Femur (tissue), 1 donor: ENCODE data around the gene ANKRD7.
"Not testable (repeated sequence)": the region's sequence is repeated elsewhere in the genome, so short reads cannot be mapped to it uniquely, and the experiment has no call there.

Experiments
- DNase-seq: peaks from one replicate; pipeline ENCODE4 v3.0.0-alpha.2; 2017

The ANKRD7 gene

GRCh38 chr7:118240320-118240719, 15.8 kb downstream of the ANKRD7 start:
- not testable (repeated sequence) for DNase-seq

- DNase-seq: no peak
These were observed 19.2 kb downstream of the ANKRD7 start for GRCh38 chr7:118243695-118244094.

- no peak for DNase-seq
These were observed 20.9 kb downstream of the ANKRD7 start for GRCh38 chr7:118245267-118246040.

- no peak for DNase-seq
These were observed 26.5 kb downstream of the ANKRD7 start for GRCh38 chr7:118250860-118251494.

GRCh38 chr7:118252087-118252486, 27.6 kb downstream of the ANKRD7 start:
- no peak for DNase-seq

GRCh38 chr7:118259115-118259514, 34.6 kb downstream of the ANKRD7 start:
- no peak for DNase-seq

- no peak for DNase-seq
These were observed 40.3 kb downstream of the ANKRD7 start for GRCh38 chr7:118264836-118265235.

- no peak for DNase-seq
These were observed 56.0 kb downstream of the ANKRD7 start for GRCh38 chr7:118280319-118281012.

- no peak for DNase-seq
These were observed 56.7 kb downstream of the ANKRD7 start for GRCh38 chr7:118281196-118281595.

- no peak for DNase-seq
These were observed 60.9 kb downstream of the ANKRD7 start for GRCh38 chr7:118285358-118285757.

GRCh38 chr7:118286131-118286530, 61.6 kb downstream of the ANKRD7 start:
- DNase-seq: no peak

GRCh38 chr7:118288098-118288497, 63.6 kb downstream of the ANKRD7 start:
- no peak for DNase-seq

GRCh38 chr7:118289476-118289875, 65.0 kb downstream of the ANKRD7 start:
- DNase-seq: no peak
